Thyroid gland (tissue), 4 donors: Measurements from ENCODE around the gene PCBP3. TPM values are rescaled to one million over a fixed set of nuclear protein-coding genes. Genes with fewer than 3 reads are reported as not detected.

Source experiments
- DNase-seq, 2 donors: peaks; one replicate each; pipeline ENCODE4 v3.0.0-alpha.2; 2019
- H3K27ac ChIP-seq, 3 donors: fragments of 200-600 bp; sonication (generic); 1 replicate in 2 of 3; 2 replicates in 1 of 3; pipeline ENCODE4 v1.5.1; 2016 to 2019; ENCODE audit warnings: mild to moderate bottlenecking in 1 of 3, moderate library complexity in 1 of 3
- H3K27me3 ChIP-seq: fragments of 200-600 bp; sonication (generic); one replicate; pipeline ENCODE4 v1.5.1; 2019
- H3K36me3 ChIP-seq, 2 donors: fragments of 200-600 bp; sonication (generic); one replicate each; pipeline ENCODE4 v1.5.1; 2016 to 2019
- H3K4me1 ChIP-seq, 2 donors: fragments of 200-600 bp; sonication (generic); one replicate each; pipeline ENCODE4 v1.5.1; 2017 to 2019
- H3K4me3 ChIP-seq, 3 donors: fragments of 200-600 bp; sonication (generic); replicated peaks in 1 of 3; 1 replicate in 2 of 3; 2 replicates in 1 of 3; pipeline ENCODE4 v1.5.1; 2016; ENCODE audit warnings: mild to moderate bottlenecking in 1 of 3
- H3K9me3 ChIP-seq: fragments of 200-600 bp; sonication (generic); one replicate; pipeline ENCODE4 v1.5.1; 2017
- POLR2A ChIP-seq, 2 donors: fragments of 450-650 bp; IDR thresholded peaks; one replicate each; pipeline ENCODE4 v1.6.1; 2017; ENCODE audit warnings: antibody characterized with exemption in 2 of 2, mild to moderate bottlenecking in 2 of 2, moderate library complexity in 1 of 2
- WGBS, 2 donors: methylation state at CpG; one replicate each; pipeline ENCODE4 v1.1.5; 2017; 5-methylcytosine and 5-hydroxymethylcytosine counted together
- intact Hi-C: fragments of 100-400 bp; cut with DNase I; formaldehyde crosslinking; loops from one replicate; pipeline ENCODE4 v1.15.1; 2023
- total RNA-seq, 4 donors: library from RNA; depleted of rRNA; stranded (reverse); fragments of >200 nt; gene quantifications; one replicate each; pipeline ENCODE4 v1.2.3, GENCODE V29; 2016
- TF ChIP-seq, protein P1 (sequence below), 6 experiments: fragments of 200-600 bp in 3 of 6; fragments of 450-650 bp in 3 of 6; sonication (generic) in 3 of 6; IDR thresholded peaks; one replicate each; pipeline ENCODE4 v1.5.1; 2016 to 2019; ENCODE audit warnings: antibody characterized with exemption in 6 of 6, mild to moderate bottlenecking in 2 of 6, inconsistent platforms in 1 of 6, moderate library complexity in 1 of 6

The PCBP3 gene
- total RNA-seq, 4 donors from 2014 or later, result 0.33 to 0.98 (median 0.54) TPM; not detected in 1

DNA sequence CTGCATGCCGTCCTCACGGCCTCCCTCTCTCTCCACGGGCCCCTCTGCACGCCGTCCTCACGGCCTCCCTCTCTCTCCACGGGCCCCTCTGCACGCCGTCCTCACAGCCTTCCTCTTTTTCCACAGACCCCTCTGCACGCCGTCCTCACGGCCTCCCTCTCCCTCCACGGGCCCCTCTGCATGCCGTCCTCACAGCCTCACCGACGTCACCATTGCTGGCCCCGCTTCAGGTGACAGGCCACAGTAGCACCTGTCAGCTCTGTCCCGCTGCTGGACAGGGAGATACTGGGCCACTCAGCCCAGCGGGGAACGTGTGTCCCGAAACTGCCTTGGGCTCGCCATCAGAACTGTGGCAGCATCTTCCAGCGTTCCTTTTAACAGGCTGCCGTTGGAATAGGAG lies 255.3 kb downstream of the PCBP3 start:
- TF ChIP-seq POLR2A (IDR thresholded peaks at IDR 0.05), result no peak
- TF ChIP-seq, protein P1, sequence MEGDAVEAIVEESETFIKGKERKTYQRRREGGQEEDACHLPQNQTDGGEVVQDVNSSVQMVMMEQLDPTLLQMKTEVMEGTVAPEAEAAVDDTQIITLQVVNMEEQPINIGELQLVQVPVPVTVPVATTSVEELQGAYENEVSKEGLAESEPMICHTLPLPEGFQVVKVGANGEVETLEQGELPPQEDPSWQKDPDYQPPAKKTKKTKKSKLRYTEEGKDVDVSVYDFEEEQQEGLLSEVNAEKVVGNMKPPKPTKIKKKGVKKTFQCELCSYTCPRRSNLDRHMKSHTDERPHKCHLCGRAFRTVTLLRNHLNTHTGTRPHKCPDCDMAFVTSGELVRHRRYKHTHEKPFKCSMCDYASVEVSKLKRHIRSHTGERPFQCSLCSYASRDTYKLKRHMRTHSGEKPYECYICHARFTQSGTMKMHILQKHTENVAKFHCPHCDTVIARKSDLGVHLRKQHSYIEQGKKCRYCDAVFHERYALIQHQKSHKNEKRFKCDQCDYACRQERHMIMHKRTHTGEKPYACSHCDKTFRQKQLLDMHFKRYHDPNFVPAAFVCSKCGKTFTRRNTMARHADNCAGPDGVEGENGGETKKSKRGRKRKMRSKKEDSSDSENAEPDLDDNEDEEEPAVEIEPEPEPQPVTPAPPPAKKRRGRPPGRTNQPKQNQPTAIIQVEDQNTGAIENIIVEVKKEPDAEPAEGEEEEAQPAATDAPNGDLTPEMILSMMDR (IDR thresholded peaks at IDR 0.05), result no peak
- no peak for DNase-seq
- WGBS, 2 donors, result 69 to 80% methylated on average over 24 of the region's 24 CpGs
- no peaks in the 10 kb centered on the region for H3K9me3 ChIP-seq
- intact Hi-C loops, result no loop called here
- H3K27me3 ChIP-seq, result no peaks in the 10 kb centered on the region
- H3K4me1 ChIP-seq, result no peaks in the 10 kb centered on the region
- no peak overlapping the region for H3K4me3 ChIP-seq
- no peaks in the 10 kb centered on the region for H3K36me3 ChIP-seq
- no peak overlapping the region for H3K27ac ChIP-seq

DNA sequence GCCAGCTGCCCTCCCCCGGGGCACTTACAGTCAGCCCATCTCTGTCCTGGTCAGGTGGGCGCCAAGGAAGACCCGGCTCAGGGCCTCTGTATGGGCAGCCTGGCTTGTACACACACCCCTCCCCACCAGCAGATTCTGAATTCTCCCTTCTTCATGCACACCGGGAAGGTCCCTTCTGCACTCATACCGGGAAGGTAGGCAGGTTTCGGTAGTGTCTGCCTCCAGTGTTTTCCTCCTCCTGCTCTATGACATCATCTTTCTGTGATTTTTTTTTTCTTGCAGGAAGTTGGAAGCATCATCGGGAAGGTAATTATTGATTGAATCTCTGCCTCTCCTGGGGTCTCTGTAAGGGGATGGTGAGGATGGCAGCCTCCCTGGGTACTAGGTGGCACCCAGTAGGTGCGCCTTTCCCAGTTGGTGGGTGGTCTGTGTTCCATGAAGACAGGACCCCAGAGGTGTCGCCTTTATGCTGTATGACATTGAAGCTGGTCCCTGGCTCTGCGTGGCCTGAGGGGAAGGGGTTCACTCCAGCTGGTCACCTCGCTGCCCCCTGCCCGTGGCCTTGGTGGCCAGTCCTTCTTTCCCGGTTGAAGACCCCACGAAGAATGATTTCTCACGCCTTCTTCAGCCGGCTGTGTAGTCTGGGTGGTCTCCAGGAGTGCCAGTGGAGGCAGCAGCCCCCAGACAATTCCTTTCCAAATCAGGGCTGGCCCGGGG lies 255.9 kb downstream of the PCBP3 start:
- no peak for DNase-seq
- 80 to 82% methylated on average over 17 of the region's 17 CpGs for WGBS, 2 donors
- Histone ChIP-seq H3K36me3 (no peaks in the 10 kb centered on the region), H3K4me1 (no peaks in the 10 kb centered on the region), H3K9me3 (no peaks in the 10 kb centered on the region), H3K27ac (no peak overlapping the region), H3K4me3 (no peak overlapping the region), H3K27me3 (no peaks in the 10 kb centered on the region)
- intact Hi-C loops, result no loop called here
- TF ChIP-seq POLR2A (IDR thresholded peaks at IDR 0.05), result no peak
- TF ChIP-seq, protein P1 (IDR thresholded peaks at IDR 0.05), result no peak

DNA sequence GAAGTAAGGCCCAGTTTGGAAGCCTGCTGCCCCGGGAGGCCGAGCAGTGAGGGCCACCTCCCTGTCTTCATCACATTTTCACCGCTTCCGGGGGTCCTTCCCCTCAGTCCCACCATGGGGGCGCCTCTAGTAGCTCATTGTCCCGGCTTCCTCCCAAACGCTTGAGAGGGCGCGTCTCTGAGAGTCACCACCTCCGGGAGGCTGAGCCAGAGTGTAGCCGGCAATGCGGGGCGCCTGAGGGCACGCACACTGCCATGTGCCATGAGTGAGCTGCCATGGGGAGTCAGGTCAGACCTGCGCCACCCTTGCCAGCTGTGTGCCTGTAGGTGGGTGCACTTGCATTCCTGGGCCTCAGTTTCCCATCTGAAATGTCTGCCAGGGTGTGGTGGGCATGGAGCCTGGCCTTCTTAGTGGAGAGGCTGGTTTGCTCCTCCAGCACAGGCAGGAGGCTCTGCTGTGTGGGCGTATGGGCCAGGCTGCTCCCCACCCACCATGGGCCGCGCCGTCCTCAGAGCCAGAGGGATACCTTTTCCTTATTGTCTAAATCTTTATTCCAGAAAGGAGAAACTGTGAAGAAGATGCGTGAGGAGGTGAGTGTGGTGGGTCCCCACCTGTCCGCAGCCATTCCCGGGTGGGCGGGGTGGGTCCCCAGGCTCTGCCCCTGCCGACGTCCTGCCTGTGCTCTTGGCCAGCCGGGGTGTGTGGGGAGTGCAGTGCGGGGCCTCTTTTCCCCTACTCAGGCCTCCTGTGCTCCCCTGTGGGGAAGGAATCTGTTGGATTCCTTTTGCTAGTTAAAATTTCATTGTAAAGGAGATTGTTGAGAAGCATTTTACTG lies 256.7 kb downstream of the PCBP3 start:
- no peak for TF ChIP-seq POLR2A (IDR thresholded peaks at IDR 0.05)
- TF ChIP-seq, protein P1 (IDR thresholded peaks at IDR 0.05), result no peak
- Histone ChIP-seq H3K27ac (no peak overlapping the region), H3K4me1 (no peaks in the 10 kb centered on the region), H3K36me3 (no peaks in the 10 kb centered on the region), H3K4me3 (no peak overlapping the region), H3K9me3 (no peaks in the 10 kb centered on the region), H3K27me3 (no peaks in the 10 kb centered on the region)
- DNase-seq, result no peak
- WGBS, 2 donors, result 85 to 93% methylated on average over 23 to 25 of the region's 27 CpGs
- intact Hi-C loops, result no loop called here

DNA sequence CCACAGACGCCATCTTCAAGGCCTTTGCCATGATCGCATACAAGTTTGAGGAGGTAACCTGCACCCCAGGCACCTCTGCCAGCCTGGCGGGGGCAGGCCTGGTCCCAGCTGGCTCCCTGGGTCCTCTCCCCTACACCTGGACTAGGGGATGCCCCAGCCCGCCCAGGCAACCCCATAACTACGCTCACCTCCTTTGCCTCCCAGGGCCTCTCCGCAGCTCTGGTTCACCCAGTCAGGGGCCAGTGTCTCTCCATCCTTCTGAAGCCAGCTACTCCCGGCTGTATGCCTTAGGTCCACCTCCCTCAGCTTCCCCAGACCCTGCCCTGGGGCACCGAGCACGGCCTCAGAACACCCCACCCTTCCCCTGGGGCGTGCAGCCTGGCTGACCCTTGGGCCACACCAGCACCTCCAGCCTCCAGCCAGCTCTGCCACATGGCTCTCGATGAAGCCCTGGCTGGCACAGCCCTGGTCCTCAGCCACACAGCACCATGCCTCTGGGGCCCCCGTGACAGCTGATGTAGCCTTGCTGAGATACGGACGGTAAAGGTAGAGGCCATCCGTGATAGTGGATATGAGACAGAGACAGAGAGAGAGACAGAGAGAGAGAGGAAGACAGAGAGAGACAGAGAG lies 257.7 kb downstream of the PCBP3 start:
- WGBS, 2 donors, result 91 to 95% methylated on average over 13 to 15 of the region's 15 CpGs
- no peak overlapping the region for H3K4me3 ChIP-seq
- H3K27ac ChIP-seq, result no peak overlapping the region
- no peaks in the 10 kb centered on the region for H3K36me3 ChIP-seq
- no peak for TF ChIP-seq POLR2A (IDR thresholded peaks at IDR 0.05)
- TF ChIP-seq, protein P1 (IDR thresholded peaks at IDR 0.05), result no peak
- no peaks in the 10 kb centered on the region for H3K9me3 ChIP-seq
- H3K4me1 ChIP-seq, result no peaks in the 10 kb centered on the region
- H3K27me3 ChIP-seq, result no peaks in the 10 kb centered on the region
- intact Hi-C loops, result no loop called here
- DNase-seq, result no peak
